HFFc6 (cell line): Measurements from ENCODE around the gene TMEM51. TPM values are rescaled to one million over a fixed set of nuclear protein-coding genes. Genes with fewer than 3 reads are reported as not detected.
A peak's percentile ranks its signal among the peaks of the same experiment; 100 is the strongest.

Experiments used
- DNase-seq: peaks from one replicate; pipeline ENCODE4 v3.0.0-alpha.2; 2018
- H3K27ac Mint-ChIP-seq: 2 replicates; pipeline ENCODE4 v1.8.0; 2020; ENCODE audit warnings: mild to moderate bottlenecking, mixed read lengths
- H3K27me3 Mint-ChIP-seq: 2 replicates; pipeline ENCODE4 v1.8.0; 2021; ENCODE audit warnings: mild to moderate bottlenecking, moderate library complexity, mixed read lengths; ENCODE audit not compliant: insufficient read depth
- H3K36me3 Mint-ChIP-seq: 2 replicates; pipeline ENCODE4 v1.8.0; 2021; ENCODE audit warnings: low read depth, mixed read lengths
- H3K4me1 Mint-ChIP-seq: 2 replicates; pipeline ENCODE4 v1.8.0; 2020; ENCODE audit warnings: low read depth, mixed read lengths
- H3K4me3 Mint-ChIP-seq: 2 replicates; pipeline ENCODE4 v1.8.0; 2020; ENCODE audit warnings: mild to moderate bottlenecking, moderate library complexity, mixed read lengths
- H3K9me3 Mint-ChIP-seq: 2 replicates; pipeline ENCODE4 v1.8.0; 2020; ENCODE audit warnings: mild to moderate bottlenecking, mixed read lengths
- total RNA-seq, 6 experiments: library from RNA; stranded (reverse); fragmentation: NEBNext Ultra II Directional; extraction: Animal tissue kit (Norgen Biotek cat#: 25700); gene quantifications; 2 replicates in 1 of 6; 3 replicates in 5 of 6; pipeline ENCODE4 v1.2.3, GENCODE V29; 2021
- TF ChIP-seq, protein P1 (sequence below): fragments of 200-600 bp; sonication (generic); IDR thresholded peaks from 2 replicates; pipeline ENCODE4 v1.5.0; 2021; ENCODE audit warnings: antibody characterized with exemption, mild to moderate bottlenecking

The TMEM51 gene
- total RNA-seq, 6 experiments from 2014 or later: 4.8 to 6.8 (median 6.6) TPM

DNA sequence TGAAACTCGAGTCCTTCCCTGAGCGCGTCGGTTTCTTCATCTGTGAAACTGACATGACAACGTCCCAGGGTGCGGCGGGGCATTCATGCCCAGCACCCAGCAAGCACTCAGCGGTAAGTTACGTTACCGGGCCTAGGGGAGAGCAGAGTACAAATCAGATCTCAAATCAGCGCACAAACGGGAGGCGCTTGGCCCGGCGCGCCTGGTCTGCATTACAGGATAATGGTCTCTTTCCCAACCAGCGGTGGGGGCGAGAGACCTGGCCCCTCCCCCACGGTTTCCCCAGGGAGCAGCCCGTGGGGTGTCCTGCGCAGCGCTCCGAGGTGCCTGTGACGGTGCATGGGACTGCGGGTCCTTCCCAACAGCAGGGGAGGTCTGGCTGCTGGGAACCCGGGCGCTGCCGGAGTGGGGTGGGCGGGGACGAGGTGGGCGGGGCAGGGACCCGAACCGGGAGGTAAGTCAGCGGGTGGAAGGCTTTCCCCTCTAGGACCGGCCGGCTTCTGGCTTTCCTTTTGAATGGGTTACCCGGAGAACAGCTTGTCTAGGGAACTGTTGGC is 1.0 kb downstream of the TMEM51 start:
- H3K27me3 Mint-ChIP-seq: peaks cover 7% of the 10 kb centered on the region; the same call in 1 of the 2 replicates
- H3K27ac Mint-ChIP-seq: peak overlapping the region; percentile 82
- H3K36me3 Mint-ChIP-seq: no peaks in the 10 kb centered on the region
- DNase-seq: no peak
- peak overlapping the region; percentile 91 for H3K4me3 Mint-ChIP-seq
- H3K9me3 Mint-ChIP-seq: peaks cover 5% of the 10 kb centered on the region; the same call in 1 of the 2 replicates
- peaks cover 52% of the 10 kb centered on the region for H3K4me1 Mint-ChIP-seq
- TF ChIP-seq, protein P1, sequence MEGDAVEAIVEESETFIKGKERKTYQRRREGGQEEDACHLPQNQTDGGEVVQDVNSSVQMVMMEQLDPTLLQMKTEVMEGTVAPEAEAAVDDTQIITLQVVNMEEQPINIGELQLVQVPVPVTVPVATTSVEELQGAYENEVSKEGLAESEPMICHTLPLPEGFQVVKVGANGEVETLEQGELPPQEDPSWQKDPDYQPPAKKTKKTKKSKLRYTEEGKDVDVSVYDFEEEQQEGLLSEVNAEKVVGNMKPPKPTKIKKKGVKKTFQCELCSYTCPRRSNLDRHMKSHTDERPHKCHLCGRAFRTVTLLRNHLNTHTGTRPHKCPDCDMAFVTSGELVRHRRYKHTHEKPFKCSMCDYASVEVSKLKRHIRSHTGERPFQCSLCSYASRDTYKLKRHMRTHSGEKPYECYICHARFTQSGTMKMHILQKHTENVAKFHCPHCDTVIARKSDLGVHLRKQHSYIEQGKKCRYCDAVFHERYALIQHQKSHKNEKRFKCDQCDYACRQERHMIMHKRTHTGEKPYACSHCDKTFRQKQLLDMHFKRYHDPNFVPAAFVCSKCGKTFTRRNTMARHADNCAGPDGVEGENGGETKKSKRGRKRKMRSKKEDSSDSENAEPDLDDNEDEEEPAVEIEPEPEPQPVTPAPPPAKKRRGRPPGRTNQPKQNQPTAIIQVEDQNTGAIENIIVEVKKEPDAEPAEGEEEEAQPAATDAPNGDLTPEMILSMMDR: no peak

DNA sequence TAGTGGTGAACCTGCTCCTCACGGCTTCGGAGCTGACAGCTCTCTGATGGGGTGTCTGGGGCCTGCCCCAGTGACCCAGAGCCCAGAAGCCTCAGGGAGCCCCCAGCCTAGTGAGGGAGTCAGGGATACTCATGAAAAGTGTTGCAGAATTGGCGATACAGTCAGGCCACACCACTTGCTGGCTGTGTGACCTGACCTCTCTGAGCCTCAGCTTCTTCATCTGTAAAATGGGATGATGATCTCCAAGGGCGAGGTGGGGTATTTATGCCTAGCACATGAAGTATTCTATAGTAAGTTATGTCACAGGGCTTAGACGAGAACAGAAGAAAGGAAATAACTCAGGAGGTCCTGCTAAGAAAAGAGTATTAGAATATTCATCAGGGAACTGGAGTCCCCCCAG is 1.6 kb downstream of the TMEM51 start:
- Mint-ChIP-seq H3K36me3 (no peaks in the 10 kb centered on the region), H3K4me1 (peaks cover 56% of the 10 kb centered on the region), H3K27ac (peak overlapping the region; percentile 32; the same call in 1 of the 2 replicates), H3K4me3 (peak overlapping the region; percentile 41; the same call in 1 of the 2 replicates), H3K9me3 (peaks cover 5% of the 10 kb centered on the region; the same call in 1 of the 2 replicates), H3K27me3 (peaks cover 7% of the 10 kb centered on the region; the same call in 1 of the 2 replicates)
- no peak for DNase-seq
- TF ChIP-seq, protein P1: no peak

DNA sequence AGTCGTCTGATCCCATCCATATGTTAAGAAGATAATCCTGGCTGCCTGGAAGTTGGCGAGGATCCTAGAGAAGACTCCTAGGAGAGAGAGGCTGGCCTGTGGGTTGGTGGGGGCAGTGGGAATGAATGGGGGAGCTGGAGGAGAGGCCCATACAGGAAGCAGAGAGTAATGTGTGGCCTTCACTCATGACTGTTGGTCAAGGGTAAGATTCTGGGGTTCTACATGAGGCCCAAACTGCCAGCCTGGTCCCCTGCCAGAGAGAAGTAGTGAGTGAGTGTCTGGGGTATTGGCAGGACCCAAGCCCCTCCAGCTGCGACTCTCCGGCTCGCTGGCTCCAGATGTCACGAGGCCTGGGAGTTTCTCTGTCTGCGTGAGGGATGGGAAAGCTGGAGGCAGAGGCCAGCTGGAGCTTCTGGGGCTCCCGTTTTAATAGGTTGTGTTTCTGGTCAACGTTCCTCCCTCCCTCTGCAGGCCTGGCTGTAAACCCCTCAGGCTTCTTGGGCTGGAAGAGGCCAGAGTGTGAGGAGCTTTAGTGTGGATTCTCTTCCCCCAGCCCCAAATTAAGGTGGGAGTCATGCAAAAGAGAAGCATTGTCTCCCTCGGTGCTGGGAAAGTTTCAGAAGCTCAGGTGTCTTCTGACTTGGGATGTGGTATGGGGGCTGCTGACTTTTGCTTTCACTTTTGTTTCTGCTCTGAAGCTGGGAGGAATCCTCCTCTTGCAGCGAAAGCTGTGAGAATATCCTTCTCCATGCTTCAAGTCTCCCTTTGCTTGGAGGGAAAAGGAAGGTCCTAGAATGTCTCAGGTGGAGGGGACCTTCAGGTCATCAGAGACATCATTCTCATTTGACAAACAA is 2.6 kb downstream of the TMEM51 start:
- Mint-ChIP-seq H3K27me3 (peaks cover 1% of the 10 kb centered on the region), H3K9me3 (no peaks in the 10 kb centered on the region), H3K4me3 (no peak overlapping the region), H3K36me3 (no peaks in the 10 kb centered on the region), H3K4me1 (peaks cover 63% of the 10 kb centered on the region), H3K27ac (peak overlapping the region; percentile 32)
- TF ChIP-seq, protein P1: no peak
- no peak for DNase-seq

DNA sequence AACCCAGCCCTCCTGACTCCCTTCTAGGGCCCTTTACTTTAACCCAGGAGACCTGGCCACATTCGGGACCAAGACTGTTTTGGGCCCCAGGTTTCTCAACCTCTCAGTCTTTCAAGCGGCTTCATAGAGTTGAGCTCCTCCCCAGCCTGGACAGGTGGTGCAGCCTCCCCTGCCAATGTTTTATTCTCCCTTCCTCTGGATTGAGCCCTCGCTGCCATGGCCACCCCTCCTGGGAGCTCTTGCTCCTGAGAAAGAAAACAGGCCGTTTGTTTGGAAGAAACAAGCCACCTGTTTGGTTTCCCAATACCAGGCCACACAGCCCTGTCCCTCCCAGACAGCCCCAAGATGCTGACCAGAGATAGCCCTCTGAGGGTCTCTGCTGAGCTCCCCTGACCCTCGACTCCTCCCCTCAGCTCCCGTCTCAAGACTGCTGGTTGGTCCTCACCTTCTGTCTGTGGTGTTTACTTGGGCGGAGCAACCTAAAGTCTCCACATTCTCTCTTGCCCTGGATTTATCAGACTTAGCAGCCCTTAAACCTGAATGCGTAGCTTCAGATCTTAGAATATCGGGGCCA is 3.3 kb downstream of the TMEM51 start:
- Mint-ChIP-seq H3K9me3 (no peaks in the 10 kb centered on the region), H3K27me3 (peaks cover 1% of the 10 kb centered on the region), H3K36me3 (no peaks in the 10 kb centered on the region), H3K27ac (0 out of 2 replicates have a peak overlapping the region, but pooled peaks have one; percentile 94), H3K4me3 (no peak overlapping the region), H3K4me1 (peaks cover 67% of the 10 kb centered on the region)
- no peak for DNase-seq
- TF ChIP-seq, protein P1: no peak

DNA sequence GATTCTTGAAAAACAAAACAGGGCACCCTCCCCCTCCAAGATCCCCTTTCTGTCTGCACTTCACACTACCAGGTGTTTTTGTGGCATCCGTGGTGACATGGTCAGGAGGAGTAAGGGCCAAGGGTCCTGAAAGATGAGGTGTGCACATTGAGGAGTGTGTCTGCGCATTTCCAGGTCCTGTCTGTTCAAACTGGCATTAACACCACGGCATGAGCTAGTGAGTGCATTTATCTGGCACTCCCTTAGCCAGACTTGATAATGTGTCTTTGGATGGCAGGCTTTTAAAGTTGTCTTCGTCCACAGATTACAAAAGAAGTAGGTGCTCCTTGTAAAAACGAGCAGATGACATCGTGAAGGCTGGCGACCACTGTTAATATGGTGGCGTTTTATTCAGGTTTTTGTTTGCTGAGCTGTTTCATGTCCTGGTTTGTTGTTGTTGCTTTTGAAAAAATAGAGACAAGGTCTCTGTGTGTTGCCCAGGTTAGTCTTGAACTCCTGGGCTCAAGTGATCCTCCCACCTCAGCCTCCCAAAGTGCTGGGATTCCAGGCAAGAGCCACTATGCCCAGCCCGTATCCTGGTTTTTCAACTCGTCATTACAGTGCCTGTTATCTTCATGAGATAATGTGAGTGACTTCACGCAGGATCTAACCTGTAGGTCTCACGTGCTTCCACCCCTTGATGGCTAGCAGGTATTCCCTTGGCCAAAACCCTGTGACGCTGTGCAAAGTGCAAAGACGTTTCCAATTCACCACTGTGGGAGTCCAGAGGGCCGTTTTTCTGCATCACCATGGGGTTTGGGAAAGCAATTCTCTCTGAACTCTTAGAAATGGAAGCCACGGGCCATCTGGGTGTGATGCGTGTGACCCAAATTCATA is 4.2 kb downstream of the TMEM51 start:
- Mint-ChIP-seq H3K36me3 (no peaks in the 10 kb centered on the region), H3K4me1 (peaks cover 76% of the 10 kb centered on the region), H3K27me3 (peaks cover 1% of the 10 kb centered on the region), H3K27ac (peak overlapping the region; percentile 94), H3K4me3 (peak overlapping the region; percentile 86; the same call in 1 of the 2 replicates), H3K9me3 (no peaks in the 10 kb centered on the region)
- TF ChIP-seq, protein P1: no peak
- no peak for DNase-seq
